T1000 (cell line): ENCODE results near the gene CPAMD8.

Experiments
- DNase-seq: peaks from one replicate; lab custom pipeline; 2025; ENCODE audit warnings: mixed read lengths; lab: John Stamatoyannopoulos, UW

The CPAMD8 gene

GRCh38 chr19:17026706-17027534 is at the start of gene CPAMD8:
TSS of gene CPAMD8 (minus strand) at chr19:17026810. CDS start at chr19:17026642, 168 bp downstream.
- DNase-seq = no peak

GRCh38 chr19:17075864-17076542 is 49.4 kb upstream of the CPAMD8 start:
- DNase-seq = no peak

DNA sequence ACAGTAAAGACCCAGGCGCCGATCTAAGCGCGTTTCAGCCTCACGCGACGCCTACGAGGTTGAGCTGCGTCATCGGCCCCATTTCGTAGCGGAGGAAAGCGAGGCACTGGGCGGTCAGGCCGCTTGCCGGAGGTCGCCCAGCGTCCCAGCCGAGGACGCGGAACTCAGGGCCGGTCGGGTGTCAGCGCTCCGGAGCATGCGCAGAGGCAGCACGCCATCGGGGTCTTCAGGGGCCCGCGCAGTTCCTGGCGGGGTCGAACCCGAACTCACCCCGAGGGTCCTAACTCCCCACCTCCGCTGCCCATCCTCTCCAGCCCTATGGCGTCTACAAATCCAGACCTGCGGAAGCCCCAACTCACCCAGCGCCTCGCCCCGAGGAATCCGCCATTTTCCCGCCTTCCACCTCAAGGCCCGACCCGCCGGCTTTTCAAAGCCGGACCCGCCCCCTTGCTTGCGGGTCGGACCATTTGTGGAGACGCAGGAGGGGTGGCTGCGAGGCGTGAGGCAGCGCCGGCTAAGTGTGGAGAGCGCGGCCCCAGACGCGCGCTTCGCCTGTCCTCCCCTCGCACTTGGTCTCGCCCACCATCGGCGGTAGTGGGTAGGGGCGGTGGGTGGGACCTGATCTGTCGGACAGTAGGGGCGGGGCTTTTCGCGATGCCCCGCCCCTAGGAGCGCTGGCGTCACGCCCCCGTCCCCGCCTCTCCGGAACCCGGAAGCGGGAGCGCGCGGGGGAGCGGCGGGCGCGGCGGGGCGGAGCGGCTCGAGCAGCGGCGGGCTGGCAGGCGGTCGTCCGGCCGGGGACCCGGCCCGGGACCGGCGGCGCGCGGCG is 48.6 kb upstream of the CPAMD8 start, which contains the start of the genes HAUS8 and MYO9B:
Gene HAUS8, minus strand, starts transcription at position 418 of the 829 bp plus-strand sequence. Its CDS starts 30 bp downstream, at position 388.
Gene MYO9B, plus strand, starts transcription at position 743 of the 829 bp plus-strand sequence. CDS start 25,941 bp downstream, outside the sequence.
- peak; percentile 98 for DNase-seq

GRCh38 chr19:17074634-17075034 is 48.0 kb upstream of the CPAMD8 start:
- DNase-seq = no peak

- no peak for DNase-seq
These were observed 47.4 kb upstream of the CPAMD8 start for GRCh38 chr19:17073869-17074633.

DNA sequence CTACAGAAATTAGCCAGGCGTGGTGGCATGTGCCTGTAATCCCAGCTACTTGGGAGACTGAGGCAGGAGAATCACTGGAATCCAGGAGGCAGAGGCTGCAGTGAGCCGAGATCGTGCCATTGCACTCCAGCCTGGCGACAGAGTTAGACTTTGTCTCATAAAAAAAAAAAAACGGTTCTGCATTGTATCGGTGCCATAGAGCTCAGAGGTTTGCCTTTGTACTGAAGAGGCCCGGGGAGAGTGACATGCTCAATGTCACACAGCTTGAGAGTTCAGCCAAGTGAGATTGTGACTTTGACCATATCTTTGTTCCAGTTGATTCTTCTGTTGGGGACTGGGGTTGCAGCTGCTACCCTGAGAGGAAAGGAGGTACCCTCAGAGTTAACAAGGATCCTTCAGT is 44.3 kb upstream of the CPAMD8 start:
- DNase-seq = no peak

DNA sequence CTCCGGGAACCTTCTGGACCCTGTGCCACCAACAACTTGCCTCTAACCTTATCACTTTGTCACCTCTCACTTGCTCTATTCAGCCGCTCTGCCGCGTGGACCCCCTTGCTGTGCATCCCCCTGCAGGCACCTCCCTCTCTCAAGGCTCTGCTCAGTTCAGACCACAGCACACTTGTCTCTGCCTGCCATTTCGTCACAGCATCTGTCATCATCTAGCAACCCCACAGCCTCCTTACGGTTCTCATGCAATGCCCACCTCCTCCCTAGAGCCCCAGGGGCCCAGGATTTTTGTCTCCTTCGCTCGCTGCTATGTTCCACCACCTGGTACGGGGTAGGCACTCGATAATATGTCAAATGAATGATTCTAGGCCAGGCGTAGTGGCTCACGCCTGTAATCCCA is 43.8 kb upstream of the CPAMD8 start:
- no peak for DNase-seq

- DNase-seq = no peak
These were observed 42.6 kb upstream of the CPAMD8 start for GRCh38 chr19:17069193-17069592.

GRCh38 chr19:17063428-17063827 is 36.8 kb upstream of the CPAMD8 start:
- DNase-seq = no peak

DNA sequence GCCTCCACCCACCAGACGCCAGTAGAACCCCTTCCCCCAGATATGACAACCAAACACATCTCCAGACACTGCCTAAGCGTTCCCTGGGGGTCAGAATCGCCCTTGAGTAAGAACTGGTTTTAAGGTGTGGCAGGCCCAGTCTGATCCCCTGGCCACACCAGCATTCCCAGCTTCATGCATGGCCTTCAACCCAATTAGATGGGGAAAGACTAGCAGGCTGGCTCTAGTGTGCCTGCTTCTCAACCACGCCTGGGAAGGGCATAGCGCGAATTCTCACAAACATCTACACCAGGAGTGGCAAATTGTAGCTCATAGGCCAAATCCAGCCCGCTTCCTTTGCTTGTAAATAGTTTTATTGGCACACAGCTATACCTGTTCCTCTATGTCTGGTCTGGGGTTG is 35.1 kb upstream of the CPAMD8 start:
- DNase-seq = no peak

DNA sequence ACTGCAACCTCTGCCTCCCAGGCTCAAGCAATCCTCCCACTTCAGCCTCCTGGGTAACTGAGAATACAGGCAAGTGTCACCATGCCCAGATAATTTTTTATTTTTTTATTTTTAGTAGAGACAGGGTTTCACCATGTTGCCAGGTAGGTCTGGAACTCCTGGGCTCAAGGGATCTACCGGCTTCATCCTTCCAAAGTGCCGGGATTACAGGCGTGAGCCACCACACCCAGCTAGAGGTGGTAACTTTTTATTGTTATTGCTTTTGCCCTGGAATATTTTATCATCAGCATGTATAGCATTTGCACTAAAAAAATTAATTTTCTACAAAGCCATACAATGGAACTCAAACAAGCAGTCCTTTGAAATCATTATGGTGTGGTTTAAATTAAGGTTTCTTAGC is 34.6 kb upstream of the CPAMD8 start:
- DNase-seq = no peak

DNA sequence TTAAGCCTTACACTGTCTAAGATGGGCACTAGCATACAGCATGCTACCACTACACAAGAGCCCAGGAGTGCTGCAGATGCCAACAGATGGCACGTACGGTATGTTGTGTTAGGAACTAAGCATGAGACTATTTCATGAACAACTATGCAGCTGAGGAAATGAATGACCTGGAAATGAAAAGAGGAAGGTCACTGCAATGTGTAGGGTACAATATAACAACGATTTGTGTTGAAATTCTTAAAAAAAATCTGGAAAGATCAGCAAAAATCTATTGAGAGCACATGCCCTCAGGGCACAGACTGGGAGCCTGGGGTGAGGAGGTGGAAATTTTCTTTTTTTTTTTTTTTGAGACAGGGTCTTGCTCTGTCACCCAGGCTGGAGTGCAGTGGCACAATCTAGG is 34.2 kb upstream of the CPAMD8 start:
- no peak for DNase-seq

DNA sequence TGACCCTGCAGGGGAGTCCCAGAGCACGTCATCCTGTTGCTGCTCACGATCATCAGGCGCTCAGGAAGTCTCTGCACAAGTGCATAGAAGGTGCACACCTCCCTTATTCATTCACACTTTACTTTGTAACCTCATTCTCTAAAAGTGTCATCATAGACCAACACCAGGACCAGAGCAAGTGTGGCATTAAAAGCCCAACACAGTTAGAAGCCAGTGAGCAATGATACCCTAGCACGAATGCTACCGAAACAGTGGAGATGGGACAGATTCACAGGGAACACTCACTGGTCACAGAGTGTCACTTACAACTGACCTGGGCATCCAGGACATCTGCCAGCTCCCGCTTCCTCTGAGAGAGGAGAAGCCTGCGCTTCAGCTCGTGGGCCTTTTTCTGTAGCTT is 31.6 kb upstream of the CPAMD8 start:
- DNase-seq = no peak

DNA sequence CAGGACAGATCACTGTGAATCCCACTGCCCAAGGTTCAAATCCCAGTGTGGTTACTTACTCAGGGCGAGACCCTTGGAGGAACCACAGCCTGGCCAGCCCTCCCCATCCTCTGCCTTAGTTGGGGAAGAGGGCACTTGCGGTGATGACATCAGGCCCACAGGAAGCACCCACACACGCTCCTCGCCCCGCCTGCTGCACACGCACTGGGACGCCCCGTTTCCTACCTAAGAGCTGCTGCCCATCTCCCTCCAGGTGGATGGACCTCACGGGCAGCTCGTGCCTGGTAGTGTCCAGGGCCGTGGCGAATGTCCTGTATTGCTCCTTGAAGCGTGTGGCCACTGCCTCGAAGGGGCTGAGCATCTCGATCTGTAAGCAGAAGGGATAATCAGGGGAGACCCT is 29.0 kb upstream of the CPAMD8 start:
- no peak for DNase-seq

DNA sequence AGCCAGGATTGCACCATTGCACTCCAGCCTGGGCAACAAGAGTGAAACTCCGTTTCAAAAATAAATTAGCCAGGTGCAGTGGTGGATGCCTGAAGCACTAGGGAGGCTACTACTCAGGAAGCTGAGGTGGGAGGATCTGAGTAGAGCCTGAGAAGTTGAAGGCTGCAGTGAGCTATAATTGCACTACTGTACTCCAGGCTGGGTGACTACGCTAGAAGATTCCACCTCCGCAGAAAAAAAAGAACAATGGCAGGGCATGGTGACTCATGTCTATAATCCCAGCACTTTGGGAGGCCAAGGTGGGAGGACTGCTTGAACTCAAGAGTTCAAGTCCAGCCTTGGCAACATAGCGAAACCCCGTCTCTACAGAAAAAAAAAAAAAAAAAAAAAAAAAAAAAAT is 28.1 kb upstream of the CPAMD8 start:
- no peak for DNase-seq

DNA sequence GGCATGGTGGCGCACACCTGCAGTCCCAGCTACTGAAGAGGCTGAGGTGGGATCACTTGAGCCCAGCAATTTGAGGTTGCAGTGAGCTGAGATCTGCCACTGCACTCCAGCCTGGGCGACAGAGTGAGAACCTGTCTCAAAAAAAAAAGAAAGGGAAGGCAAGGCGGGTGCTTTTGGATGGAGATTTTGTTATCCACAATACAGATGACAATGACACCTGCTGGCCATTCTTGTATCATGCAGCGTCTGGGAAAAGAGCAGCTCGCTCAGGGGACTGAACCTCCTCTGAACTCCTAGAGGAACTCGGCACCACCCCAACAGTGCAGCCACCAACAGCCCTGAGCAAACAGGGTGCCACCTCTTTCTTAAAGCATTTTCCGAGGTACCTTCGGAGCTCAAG is 25.8 kb upstream of the CPAMD8 start:
- no peak for DNase-seq

GRCh38 chr19:17049711-17050280 is 23.2 kb upstream of the CPAMD8 start:
- no peak for DNase-seq

DNA sequence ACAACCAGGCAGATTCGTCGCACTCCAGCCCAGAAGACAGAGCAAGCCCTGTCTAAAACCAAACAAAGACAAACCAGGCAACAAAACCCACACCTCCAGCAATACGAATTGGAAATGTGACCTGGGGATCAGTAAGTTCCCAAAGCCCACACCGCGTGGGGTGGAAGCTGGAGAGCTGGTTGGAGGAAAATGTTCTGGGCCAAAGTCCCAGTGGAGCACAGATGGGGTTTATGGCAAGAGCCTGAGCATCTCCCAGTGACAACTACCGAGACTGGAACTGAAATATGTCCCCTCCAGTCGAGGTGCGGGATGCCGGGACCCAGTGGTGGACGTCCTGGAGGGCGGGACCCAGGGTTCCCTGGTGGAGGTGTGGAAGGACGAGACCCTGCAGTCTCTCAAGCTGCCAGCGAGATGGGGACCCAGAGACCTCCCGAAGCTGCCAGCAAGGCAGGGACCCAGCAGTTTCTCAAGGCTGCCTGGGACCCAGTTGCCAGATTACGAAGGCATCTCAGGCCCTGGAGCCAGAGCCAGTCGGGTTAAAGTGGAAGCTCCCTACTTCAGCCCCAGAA is 22.4 kb upstream of the CPAMD8 start:
- no peak for DNase-seq

DNA sequence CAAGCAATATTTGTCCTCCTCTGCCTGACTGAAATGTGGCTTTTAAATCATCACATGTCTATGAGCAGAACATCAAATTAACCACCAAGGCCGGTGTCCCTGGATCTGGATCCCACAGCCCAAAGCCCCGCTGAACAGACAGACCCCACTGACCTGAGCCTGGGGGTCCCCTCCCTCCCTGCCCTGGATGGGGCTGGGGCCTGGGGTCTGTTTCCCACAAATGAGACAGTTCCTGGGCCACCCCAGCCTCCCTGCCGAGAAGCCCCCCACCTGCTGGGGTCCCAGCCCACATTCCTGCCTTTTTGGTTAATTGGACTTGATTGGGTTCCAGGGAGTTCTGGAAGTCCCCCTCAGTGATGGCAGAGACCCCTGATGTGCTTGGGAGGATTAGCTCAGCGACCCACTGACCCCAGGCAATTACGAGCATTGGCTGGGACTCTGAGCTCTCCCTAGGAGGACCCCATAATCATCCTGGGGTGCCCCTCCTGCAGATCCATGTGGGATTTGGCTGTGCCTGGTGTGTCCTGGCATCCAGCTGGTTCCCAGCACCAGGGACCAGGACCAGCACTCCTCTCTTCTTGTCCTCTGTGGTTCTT is 19.4 kb upstream of the CPAMD8 start:
- no peak for DNase-seq

DNA sequence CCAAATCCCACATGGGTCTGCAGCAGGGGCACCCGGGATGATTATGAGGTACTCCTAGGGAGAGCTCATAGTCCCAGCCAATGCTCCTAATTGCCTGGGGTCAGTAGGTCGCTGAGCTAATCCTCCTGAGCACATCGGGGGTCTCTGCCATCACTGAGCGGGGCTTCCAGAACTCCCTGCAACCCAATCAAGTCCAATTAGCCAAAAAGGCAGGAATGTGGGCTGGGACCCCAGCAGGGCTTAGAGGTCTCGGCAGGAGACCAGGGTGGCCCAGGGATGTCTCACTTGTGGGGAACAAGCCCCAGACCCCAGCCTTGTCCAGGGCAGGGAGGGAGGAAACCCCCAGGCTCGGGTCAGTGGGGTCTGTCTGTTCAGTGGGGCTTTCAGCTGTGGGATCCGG is 17.1 kb upstream of the CPAMD8 start:
- DNase-seq = no peak
